Stimulated activated CD8-positive, alpha-beta memory T cell treated with anti-CD3 and anti-CD28 coated beads, Interleukin-12 subunit alpha, Interleukin-12 subunit beta, amount 100 ng/mL, for 4 hours (primary cell): ENCODE measurements around the gene ACAP3.
"Not testable (repeated sequence)": the region's sequence is repeated elsewhere in the genome, so short reads cannot be mapped to it uniquely, and the experiment has no call there.

Experiments
- DNase-seq: peaks from one replicate; pipeline ENCODE4 v3.0.0-alpha.2; 2020; ENCODE audit warnings: low read depth

The ACAP3 gene

GRCh38 chr1:1262758-1263157, 45.0 kb downstream of the ACAP3 start:
- DNase-seq = no peak

GRCh38 chr1:1262071-1262470, 45.7 kb downstream of the ACAP3 start:
- no peak for DNase-seq

GRCh38 chr1:1260843-1261560, 46.7 kb downstream of the ACAP3 start:
- DNase-seq = no peak

GRCh38 chr1:1259951-1260600, 47.7 kb downstream of the ACAP3 start:
- DNase-seq = no peak

- no peak for DNase-seq
Measured at GRCh38 chr1:1259540-1259939, 48.2 kb downstream of the ACAP3 start.

- DNase-seq = no peak
Measured at GRCh38 chr1:1259119-1259488, 48.6 kb downstream of the ACAP3 start.

- no peak for DNase-seq
Measured at GRCh38 chr1:1256956-1257871, 50.5 kb downstream of the ACAP3 start.

GRCh38 chr1:1255611-1256010, 52.1 kb downstream of the ACAP3 start:
- DNase-seq = no peak

GRCh38 chr1:1255078-1255477, 52.7 kb downstream of the ACAP3 start:
- no peak for DNase-seq

- no peak for DNase-seq
Measured at GRCh38 chr1:1254667-1254998, 53.1 kb downstream of the ACAP3 start.

GRCh38 chr1:1253972-1254666, 53.6 kb downstream of the ACAP3 start:
- DNase-seq = no peak

GRCh38 chr1:1253314-1253713, 54.4 kb downstream of the ACAP3 start:
- no peak for DNase-seq

GRCh38 chr1:1250786-1251284, 56.9 kb downstream of the ACAP3 start:
- peak; percentile 66 for DNase-seq

GRCh38 chr1:1248009-1248913, 59.5 kb downstream of the ACAP3 start:
- DNase-seq = not testable (repeated sequence)

- DNase-seq = no peak
Measured at GRCh38 chr1:1247341-1247913, 60.3 kb downstream of the ACAP3 start.

- DNase-seq = no peak
Measured at GRCh38 chr1:1246577-1247340, 61.0 kb downstream of the ACAP3 start, which contains the start of gene C1QTNF12. TSS of gene C1QTNF12 (minus strand) at chr1:1246722. CDS start at chr1:1246690, 32 bp downstream.

- DNase-seq = no peak
Measured at GRCh38 chr1:1245817-1246576, 61.7 kb downstream of the ACAP3 start.

GRCh38 chr1:1245178-1245816, 62.4 kb downstream of the ACAP3 start:
- DNase-seq = no peak
